Metanephros (tissue), 2 donors: Measurements from ENCODE around the gene PLXDC1. TPM values are rescaled to one million over a fixed set of nuclear protein-coding genes. Genes with fewer than 3 reads are reported as not detected.

Experiments
- small RNA-seq: library from RNA; depleted of rRNA; stranded (forward); fragments of <200 nt; gene quantifications from one replicate; pipeline ENCODE3, GENCODE V24; 2014; ENCODE audit warnings: low replicate concordance
- total RNA-seq: library from RNA; depleted of rRNA; stranded (reverse); fragments of >200 nt; gene quantifications from one replicate; pipeline ENCODE4 v1.2.3, GENCODE V29; 2014

PLXDC1 gene
- total RNA-seq: 11.9 TPM

GRCh38 chr17:39151150-39151942 is at the start of gene PLXDC1:
Gene PLXDC1, minus strand, starts transcription at chr17:39151637. Its CDS starts 200 bp downstream, at chr17:39151437.

GRCh38 chr17:39200070-39200879 is 48.8 kb upstream of the PLXDC1 start, which contains the start of gene RPL19:
Gene RPL19, plus strand, starts transcription at chr17:39200283. Its CDS starts 62 bp downstream, at chr17:39200345.

GRCh38 chr17:39197380-39198185 is 46.1 kb upstream of the PLXDC1 start, which contains the start of gene CACNB1:
Gene CACNB1, minus strand, starts transcription at chr17:39197669. Its CDS starts 174 bp downstream, at chr17:39197495.

GRCh38 chr17:39165841-39166349 is 14.5 kb upstream of the PLXDC1 start, which contains the start of gene ARL5C:
Gene ARL5C, minus strand, starts transcription at chr17:39166161. Its CDS starts 401 bp downstream, at chr17:39165760.

Small RNA genes within 50 kb of the gene (small RNA-seq; reads per million reads assigned to genes)
- not detected for gene AC091178.1

Other genes with a start within 250 kb of the PLXDC1 start
- not detected for gene FBXO47, start 184.2 kb downstream of the PLXDC1 start, total RNA-seq
- gene ARL5C, start 14.5 kb upstream of the PLXDC1 start, total RNA-seq: not detected
- gene CACNB1, start 46.0 kb upstream of the PLXDC1 start, total RNA-seq: 39.8 TPM
- 1,483 TPM for gene RPL19, start 48.6 kb upstream of the PLXDC1 start, total RNA-seq
- 0.93 TPM for gene STAC2, start 74.3 kb upstream of the PLXDC1 start, total RNA-seq
- gene FBXL20, start 250.0 kb upstream of the PLXDC1 start, total RNA-seq: 20.7 TPM